NB4 (cell line): Measurements from ENCODE around the gene PLEKHG7.

Experiments used
- DNase-seq: peaks from one replicate; pipeline ENCODE4 v3.0.0; 2010; ENCODE audit warnings: low read depth
- H3K4me3 ChIP-seq: one replicate; pipeline ENCODE4 v1.5.1; 2011; ENCODE audit warnings: mild to moderate bottlenecking, low read depth, low read length, moderate library complexity
- CTCF ChIP-seq: IDR thresholded peaks from one replicate; pipeline ENCODE4 v1.5.1; 2012; ENCODE audit warnings: low read depth, low read length
- MAX ChIP-seq: IDR thresholded peaks from 2 replicates; pipeline ENCODE4 v1.6.1; 2011; ENCODE audit warnings: low read depth, low read length
- MYC ChIP-seq: IDR thresholded peaks from 2 replicates; pipeline ENCODE4 v1.6.1; 2011; ENCODE audit warnings: low read depth, low read length
- POLR2A ChIP-seq: IDR thresholded peaks from 2 replicates; pipeline ENCODE4 v1.6.1; 2011; ENCODE audit warnings: mild to moderate bottlenecking; ENCODE audit not compliant: insufficient read length; ENCODE audit errors: extremely low read depth

Gene PLEKHG7

DNA sequence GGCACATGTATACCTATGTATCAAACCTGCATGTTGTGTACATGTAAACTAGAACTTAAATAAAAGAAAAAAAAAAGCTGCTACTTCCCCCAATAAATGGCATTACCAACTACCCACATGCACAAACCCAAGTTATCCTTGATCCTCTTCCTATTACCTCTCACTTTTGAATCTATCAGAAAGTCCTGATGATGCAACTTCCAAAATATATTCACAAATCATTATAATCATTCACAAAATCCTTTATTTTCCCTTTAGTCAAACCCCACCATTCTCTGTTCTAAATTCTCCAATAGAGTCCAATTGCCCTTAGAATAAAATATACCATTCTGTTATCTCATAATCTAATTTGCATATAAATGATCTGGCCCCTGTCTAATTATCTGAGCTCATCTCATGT lies 92.0 kb downstream of the PLEKHG7 start:
- TF ChIP-seq MAX (no peak), CTCF (no peak), MYC (no peak), POLR2A (no peak)
- no peak for DNase-seq
- no peak overlapping the region for H3K4me3 ChIP-seq

- no peak for TF ChIP-seq MAX
- no peak for TF ChIP-seq CTCF
- TF ChIP-seq POLR2A = no peak
- no peak for TF ChIP-seq MYC
- no peak overlapping the region for H3K4me3 ChIP-seq
- DNase-seq = no peak
Observed at GRCh38 chr12:92796650-92797049, 93.9 kb downstream of the PLEKHG7 start.

GRCh38 chr12:92802906-92803305 lies 100.1 kb downstream of the PLEKHG7 start:
- no peak overlapping the region for H3K4me3 ChIP-seq
- TF ChIP-seq MAX (no peak), POLR2A (no peak), CTCF (no peak), MYC (no peak)
- DNase-seq = no peak

DNA sequence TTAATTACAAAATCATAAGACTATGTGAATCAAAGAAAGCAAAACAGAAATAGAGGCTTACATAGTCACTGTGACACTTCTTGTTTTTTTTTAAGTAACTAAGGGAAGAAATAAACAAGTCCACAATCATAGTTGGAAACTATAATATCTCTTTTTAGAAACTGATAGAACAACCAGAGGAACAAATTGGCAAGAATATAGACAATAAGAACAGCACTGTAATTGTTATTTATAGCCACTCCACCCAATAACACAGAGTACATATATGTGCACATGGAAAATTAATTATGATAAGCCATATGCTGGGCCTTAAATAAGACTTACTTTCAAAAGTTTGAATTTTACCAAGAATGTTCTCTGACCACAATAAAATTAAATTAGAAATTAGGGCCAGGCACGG lies 101.1 kb downstream of the PLEKHG7 start:
- no peak overlapping the region for H3K4me3 ChIP-seq
- DNase-seq = no peak
- TF ChIP-seq POLR2A (no peak), MAX (no peak), MYC (no peak), CTCF (no peak)

DNA sequence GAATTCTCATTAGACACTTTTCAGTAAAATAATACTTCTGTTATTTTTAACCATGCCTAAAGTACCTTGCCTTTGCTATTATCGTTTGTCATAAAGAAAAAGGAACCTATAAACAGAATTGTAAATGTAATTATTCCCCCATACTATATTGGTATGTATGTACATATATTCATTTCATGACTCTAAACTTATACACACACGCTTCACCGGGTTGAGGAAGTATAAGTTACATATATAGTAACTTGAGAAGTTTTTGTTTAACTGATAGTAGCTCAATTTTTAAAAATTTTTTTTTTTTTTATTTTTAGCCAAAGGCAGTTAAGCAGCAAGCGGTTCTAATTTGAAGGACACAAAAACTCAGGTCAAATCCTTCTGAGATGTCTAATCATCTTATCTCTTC lies 107.6 kb downstream of the PLEKHG7 start:
- DNase-seq = no peak
- TF ChIP-seq MAX (no peak), CTCF (no peak), MYC (no peak), POLR2A (no peak)
- H3K4me3 ChIP-seq = no peak overlapping the region

GRCh38 chr12:92814584-92814983 lies 111.8 kb downstream of the PLEKHG7 start:
- TF ChIP-seq MAX (no peak), MYC (no peak), CTCF (no peak), POLR2A (no peak)
- H3K4me3 ChIP-seq = no peak overlapping the region
- no peak for DNase-seq
